ENCODE data around the gene TSPAN18.

DNA sequence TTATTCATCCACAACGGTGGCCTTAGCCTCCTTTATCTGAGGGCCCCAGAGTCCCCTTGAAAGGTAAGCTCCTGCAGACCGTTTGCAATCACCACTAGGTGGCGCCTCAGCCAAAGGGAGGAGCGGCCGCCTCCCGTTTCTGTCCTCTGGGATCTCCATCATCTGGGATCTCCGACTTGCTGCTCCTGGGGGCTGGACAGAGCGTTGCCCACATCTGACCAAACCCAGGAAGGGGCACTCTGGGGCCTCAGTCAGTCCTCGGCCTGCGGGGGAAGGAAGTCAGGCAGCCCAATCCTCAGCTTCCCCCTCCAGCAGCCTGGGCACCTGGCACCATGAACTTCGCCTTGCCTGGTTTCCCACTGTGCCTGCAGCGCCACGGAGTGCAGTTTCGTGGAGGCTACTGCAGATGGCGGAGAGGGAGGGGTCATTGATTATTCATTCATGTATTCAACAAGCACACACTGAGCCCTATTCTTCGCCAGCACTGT is 200.5 kb downstream of the TSPAN18 start:
- TF ChIP-seq, protein P1, sequence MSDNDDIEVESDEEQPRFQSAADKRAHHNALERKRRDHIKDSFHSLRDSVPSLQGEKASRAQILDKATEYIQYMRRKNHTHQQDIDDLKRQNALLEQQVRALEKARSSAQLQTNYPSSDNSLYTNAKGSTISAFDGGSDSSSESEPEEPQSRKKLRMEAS (IDR thresholded peaks at IDR 0.05; ENCODE audit: low read depth, low read length): no peak
- TF ChIP-seq, protein P2, sequence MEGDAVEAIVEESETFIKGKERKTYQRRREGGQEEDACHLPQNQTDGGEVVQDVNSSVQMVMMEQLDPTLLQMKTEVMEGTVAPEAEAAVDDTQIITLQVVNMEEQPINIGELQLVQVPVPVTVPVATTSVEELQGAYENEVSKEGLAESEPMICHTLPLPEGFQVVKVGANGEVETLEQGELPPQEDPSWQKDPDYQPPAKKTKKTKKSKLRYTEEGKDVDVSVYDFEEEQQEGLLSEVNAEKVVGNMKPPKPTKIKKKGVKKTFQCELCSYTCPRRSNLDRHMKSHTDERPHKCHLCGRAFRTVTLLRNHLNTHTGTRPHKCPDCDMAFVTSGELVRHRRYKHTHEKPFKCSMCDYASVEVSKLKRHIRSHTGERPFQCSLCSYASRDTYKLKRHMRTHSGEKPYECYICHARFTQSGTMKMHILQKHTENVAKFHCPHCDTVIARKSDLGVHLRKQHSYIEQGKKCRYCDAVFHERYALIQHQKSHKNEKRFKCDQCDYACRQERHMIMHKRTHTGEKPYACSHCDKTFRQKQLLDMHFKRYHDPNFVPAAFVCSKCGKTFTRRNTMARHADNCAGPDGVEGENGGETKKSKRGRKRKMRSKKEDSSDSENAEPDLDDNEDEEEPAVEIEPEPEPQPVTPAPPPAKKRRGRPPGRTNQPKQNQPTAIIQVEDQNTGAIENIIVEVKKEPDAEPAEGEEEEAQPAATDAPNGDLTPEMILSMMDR (IDR thresholded peaks at IDR 0.05 in 2 of 3, conservative IDR thresholded peaks at IDR 0.05 in 1 of 3; ENCODE audit: control insufficient read depth in 2 of 3, extremely low read depth in 1 of 3, insufficient read depth in 1 of 3, low read depth in 3 of 3, low read length in 3 of 3): peak; percentile 77 to 83 (median 83)
- no peak for TF ChIP-seq SP1 (IDR thresholded peaks at IDR 0.05; ENCODE audit: low read depth, low read length)
- TF ChIP-seq SIN3A (IDR thresholded peaks at IDR 0.05; ENCODE audit: low read depth, low read length): no peak
- no peak for TF ChIP-seq SUZ12 (IDR thresholded peaks at IDR 0.05; ENCODE audit: unreplicated experiment)
- TF ChIP-seq ZNF592 (IDR thresholded peaks at IDR 0.05): no peak
